Measurements from ENCODE around the gene OPTN.

DNA sequence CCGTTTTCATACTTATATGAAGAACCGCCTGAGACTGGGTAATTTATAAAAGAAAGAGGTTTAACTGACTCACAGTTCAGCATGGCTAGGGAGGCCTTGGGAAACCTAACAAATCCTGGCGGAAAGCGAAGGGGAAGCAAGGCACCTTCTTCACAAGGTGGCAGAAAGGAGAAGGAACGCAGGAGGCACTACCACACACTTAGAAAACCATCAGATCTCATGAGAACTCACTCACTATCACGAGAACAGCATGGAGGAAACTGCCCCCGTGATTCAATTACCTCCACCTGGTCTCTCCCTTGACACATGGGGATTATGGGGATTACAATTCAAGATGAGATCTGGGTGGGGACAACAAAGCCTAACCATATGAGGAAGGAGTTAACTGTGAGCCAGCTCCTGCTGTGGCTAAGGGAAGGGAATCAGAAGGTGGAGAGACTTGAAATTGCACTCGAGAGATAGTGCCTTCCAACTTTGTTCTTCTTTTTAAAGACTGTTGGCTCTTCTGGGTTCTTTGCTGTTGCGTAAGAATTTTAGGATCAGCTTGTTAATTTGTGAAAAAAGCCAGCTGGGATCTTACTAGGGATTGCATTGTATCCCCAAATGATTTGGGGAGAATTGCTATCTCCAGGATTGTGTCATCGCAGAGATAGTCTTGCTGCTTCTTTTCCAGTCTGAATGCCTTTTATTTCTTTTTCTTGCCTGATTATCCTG, 21.0 kb downstream of the OPTN start:
- TF ChIP-seq, protein P1, sequence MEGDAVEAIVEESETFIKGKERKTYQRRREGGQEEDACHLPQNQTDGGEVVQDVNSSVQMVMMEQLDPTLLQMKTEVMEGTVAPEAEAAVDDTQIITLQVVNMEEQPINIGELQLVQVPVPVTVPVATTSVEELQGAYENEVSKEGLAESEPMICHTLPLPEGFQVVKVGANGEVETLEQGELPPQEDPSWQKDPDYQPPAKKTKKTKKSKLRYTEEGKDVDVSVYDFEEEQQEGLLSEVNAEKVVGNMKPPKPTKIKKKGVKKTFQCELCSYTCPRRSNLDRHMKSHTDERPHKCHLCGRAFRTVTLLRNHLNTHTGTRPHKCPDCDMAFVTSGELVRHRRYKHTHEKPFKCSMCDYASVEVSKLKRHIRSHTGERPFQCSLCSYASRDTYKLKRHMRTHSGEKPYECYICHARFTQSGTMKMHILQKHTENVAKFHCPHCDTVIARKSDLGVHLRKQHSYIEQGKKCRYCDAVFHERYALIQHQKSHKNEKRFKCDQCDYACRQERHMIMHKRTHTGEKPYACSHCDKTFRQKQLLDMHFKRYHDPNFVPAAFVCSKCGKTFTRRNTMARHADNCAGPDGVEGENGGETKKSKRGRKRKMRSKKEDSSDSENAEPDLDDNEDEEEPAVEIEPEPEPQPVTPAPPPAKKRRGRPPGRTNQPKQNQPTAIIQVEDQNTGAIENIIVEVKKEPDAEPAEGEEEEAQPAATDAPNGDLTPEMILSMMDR (IDR thresholded peaks at IDR 0.05): no peak
- TF ChIP-seq POLR2A (IDR thresholded peaks at IDR 0.05; ENCODE audit: low read depth): no peak

All from esophagus muscularis mucosa (tissue), 3 donors.